ENCODE measurements around the gene CNIH2. TPM values are rescaled to one million over a fixed set of nuclear protein-coding genes. Genes with fewer than 3 reads are reported as not detected.

Gene CNIH2
- total and polyA plus RNA-seq, 3 donors from 2014 or later = 4.0 to 17.3 (median 7.4) TPM

DNA sequence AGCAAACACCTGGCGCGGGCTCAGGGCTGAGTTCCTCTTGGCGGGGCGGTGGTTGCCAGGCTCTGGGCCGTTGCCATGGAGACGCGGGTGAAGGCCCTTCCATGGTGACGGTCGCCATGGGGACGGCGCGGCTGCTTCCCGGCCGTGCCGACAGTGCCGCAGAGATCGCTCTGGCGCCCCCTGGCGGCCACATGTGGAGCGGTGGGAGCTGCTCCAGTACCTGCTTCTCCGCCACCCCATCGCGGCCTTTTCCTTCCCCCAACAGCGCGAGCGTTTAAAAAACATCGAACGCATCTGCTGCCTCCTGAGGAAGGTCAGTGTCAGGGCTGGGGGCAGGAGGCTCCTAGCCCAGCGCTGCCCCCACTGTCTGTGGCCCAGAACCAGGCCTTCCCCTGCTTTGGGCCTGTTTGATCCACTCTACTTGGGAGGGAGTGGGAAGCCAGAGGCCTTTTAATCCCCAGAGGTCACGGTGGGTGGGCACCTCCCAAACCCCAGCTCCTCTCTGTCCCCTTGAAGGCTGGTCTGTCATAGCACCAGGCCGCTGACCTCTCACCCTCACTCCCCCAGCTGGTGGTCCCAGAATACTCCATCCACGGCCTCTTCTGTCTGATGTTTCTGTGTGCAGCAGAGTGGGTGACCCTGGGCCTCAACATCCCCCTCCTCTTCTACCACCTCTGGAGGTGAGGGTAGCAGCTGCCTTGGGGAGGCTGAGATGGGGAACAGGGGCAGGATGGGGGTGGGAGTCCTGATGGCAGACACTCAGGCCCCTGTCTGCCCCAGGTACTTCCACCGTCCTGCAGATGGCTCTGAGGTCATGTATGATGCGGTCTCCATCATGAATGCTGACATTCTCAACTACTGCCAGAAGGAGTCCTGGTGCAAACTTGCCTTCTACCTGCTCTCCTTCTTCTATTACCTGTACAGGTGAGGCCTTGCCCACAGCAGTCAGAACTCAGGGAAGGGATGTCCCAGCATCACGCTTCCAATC is 4.8 kb downstream of the CNIH2 start:
- Histone ChIP-seq H3K27me3 (no peaks in the 10 kb centered on the region), H3K36me3 (ENCODE audit: low read depth, missing control alignments) (no peaks in the 10 kb centered on the region), H3K9me3 (no peaks in the 10 kb centered on the region), H3K27ac (no peak overlapping the region), H3K4me3 (no peak overlapping the region), H3K4me1 (peaks cover 5% of the 10 kb centered on the region)
- intact Hi-C loops (cut with DNase I; ENCODE audit: low total_unique reads) = no loop called here
- DNase-seq = peak; percentile 99
- TF ChIP-seq, protein P1, sequence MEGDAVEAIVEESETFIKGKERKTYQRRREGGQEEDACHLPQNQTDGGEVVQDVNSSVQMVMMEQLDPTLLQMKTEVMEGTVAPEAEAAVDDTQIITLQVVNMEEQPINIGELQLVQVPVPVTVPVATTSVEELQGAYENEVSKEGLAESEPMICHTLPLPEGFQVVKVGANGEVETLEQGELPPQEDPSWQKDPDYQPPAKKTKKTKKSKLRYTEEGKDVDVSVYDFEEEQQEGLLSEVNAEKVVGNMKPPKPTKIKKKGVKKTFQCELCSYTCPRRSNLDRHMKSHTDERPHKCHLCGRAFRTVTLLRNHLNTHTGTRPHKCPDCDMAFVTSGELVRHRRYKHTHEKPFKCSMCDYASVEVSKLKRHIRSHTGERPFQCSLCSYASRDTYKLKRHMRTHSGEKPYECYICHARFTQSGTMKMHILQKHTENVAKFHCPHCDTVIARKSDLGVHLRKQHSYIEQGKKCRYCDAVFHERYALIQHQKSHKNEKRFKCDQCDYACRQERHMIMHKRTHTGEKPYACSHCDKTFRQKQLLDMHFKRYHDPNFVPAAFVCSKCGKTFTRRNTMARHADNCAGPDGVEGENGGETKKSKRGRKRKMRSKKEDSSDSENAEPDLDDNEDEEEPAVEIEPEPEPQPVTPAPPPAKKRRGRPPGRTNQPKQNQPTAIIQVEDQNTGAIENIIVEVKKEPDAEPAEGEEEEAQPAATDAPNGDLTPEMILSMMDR (IDR thresholded peaks at IDR 0.05) = peak; percentile 99 to 100 (median 100)
- TF ChIP-seq POLR2A (IDR thresholded peaks at IDR 0.05) = no peak
- WGBS, 2 donors = 13 to 38% methylated on average over 10 to 35 of the region's 35 CpGs

DNA sequence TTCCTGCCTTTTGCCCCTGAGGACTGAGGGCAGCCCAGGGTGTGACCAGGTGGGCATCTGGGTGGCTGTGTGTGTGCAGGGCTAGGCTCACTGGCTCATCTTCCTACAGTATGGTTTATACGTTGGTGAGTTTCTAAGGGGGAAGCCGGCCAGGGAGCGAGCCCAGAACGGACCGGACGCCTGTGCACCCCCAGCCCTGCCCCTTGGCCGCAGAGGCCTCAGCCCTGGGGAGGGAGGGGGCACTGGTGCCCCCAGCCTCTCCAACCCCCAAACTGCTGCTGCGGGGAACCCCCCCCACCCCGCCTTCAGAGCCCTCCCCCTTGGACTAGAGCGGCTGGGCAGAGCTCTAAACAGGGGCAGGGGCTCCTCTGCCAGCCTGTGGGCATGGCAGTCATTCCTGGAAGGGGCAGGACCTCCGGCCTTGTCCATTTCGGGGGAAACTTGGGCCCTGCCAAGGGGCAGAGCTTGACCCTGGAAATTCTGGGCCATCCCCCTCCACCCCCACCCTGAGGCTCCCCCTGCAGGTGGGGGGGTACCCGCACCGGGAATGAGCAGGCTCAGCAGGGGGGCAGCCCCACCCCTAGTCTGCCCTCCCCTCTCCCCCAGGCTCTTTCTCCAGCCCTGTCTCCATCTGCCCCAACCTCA is 5.6 kb downstream of the CNIH2 start:
- 78 to 87% methylated on average over 9 to 13 of the region's 14 CpGs for WGBS, 2 donors
- Histone ChIP-seq H3K27me3 (no peaks in the 10 kb centered on the region), H3K9me3 (no peaks in the 10 kb centered on the region), H3K4me1 (peaks cover 11% of the 10 kb centered on the region), H3K36me3 (ENCODE audit: low read depth, missing control alignments) (no peaks in the 10 kb centered on the region), H3K4me3 (no peak overlapping the region), H3K27ac (no peak overlapping the region)
- intact Hi-C loops (cut with DNase I; ENCODE audit: low total_unique reads) = no loop called here
- no peak for TF ChIP-seq POLR2A (IDR thresholded peaks at IDR 0.05)
- TF ChIP-seq, protein P1 (IDR thresholded peaks at IDR 0.05) = no peak
- DNase-seq = no peak

DNA sequence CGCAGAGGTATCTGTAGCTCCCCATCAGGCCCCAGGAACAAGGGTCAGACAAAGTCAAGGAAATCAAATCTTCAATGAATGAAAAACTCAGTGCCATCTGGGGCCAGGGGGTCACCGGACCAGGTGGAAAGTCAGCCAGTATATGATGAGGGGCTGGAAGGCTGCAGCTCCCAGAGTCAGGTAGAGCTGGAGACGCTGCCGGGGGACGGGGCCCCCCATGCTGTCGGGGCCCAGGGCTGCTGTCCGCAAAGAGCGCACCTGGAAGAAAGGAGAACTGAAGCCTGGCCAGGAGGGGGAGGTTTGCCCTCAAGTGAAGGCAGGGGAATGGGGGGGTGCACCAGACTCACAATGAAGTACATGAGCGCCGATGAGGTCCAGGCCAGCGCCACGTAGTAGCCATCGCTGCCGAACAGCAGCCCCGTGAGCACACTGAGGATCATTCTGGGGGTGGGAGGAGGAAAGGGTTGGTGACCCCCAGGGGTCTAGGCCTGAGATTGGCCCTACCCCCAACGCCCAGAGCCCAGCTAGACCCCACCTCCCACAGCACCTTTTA is 6.6 kb downstream of the CNIH2 start:
- intact Hi-C loops (cut with DNase I; ENCODE audit: low total_unique reads) = no loop called here
- Histone ChIP-seq H3K36me3 (ENCODE audit: low read depth, missing control alignments) (no peaks in the 10 kb centered on the region), H3K27ac (no peak overlapping the region), H3K4me3 (no peak overlapping the region), H3K9me3 (no peaks in the 10 kb centered on the region), H3K27me3 (no peaks in the 10 kb centered on the region), H3K4me1 (peaks cover 11% of the 10 kb centered on the region)
- 95 to 96% methylated on average over 8 to 16 of the region's 16 CpGs for WGBS, 2 donors
- no peak for TF ChIP-seq POLR2A (IDR thresholded peaks at IDR 0.05)
- TF ChIP-seq, protein P1 (IDR thresholded peaks at IDR 0.05) = no peak
- DNase-seq = no peak

DNA sequence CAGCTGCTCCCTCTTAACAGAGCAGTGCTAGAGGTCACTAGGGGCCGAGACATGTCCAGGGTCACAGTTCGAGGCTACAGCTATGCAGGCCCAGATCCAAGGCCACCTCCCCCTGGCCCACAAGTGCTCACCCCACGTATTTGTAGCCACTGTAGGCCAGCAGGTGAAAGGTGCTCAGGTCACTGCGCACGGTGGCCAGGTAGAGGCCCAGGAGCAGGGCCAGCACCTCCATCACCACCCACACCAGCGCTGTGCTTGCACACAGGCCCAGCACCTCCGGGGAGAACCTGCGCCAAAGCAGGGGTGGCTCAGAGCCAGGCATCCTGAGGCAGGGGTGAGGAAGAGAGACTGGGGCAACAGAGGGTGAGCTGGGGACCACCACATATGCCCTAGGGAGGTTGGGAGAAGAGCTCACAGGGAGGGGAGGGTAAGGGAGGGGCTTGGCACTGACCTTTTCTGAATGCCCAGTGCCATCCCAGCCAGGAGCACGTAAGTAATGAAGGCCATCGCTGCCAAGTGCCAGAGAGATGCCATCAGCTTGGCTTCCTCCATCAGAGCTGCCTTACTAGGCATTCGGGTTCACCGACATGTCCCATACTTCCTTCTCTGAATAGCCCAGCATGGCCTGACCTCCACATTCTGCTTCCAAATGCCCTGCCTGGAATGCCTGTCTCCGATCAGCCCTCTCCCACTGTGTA is 7.4 kb downstream of the CNIH2 start:
- Histone ChIP-seq H3K4me3 (no peak overlapping the region), H3K27ac (no peak overlapping the region), H3K4me1 (peaks cover 17% of the 10 kb centered on the region), H3K9me3 (no peaks in the 10 kb centered on the region), H3K36me3 (ENCODE audit: low read depth, missing control alignments) (no peaks in the 10 kb centered on the region), H3K27me3 (no peaks in the 10 kb centered on the region)
- DNase-seq = no peak
- 83 to 91% methylated on average over 6 to 13 of the region's 13 CpGs for WGBS, 2 donors
- intact Hi-C loops (cut with DNase I; ENCODE audit: low total_unique reads) = no loop called here
- TF ChIP-seq POLR2A (IDR thresholded peaks at IDR 0.05) = no peak
- TF ChIP-seq, protein P1 (IDR thresholded peaks at IDR 0.05) = no peak
